ENCODE results near the gene AMELX.

The AMELX gene

GRCh38 chrX:11272863-11273262 is 20.4 kb upstream of the AMELX start:
- no peak for TF ChIP-seq CTCF (IDR thresholded peaks at IDR 0.05; ENCODE audit: low read depth, low read length)
- no peak overlapping the region for H3K4me3 ChIP-seq (ENCODE audit: low read depth, low read length)

- TF ChIP-seq CTCF (IDR thresholded peaks at IDR 0.05; ENCODE audit: low read depth, low read length) = no peak
- no peak overlapping the region for H3K4me3 ChIP-seq (ENCODE audit: low read depth, low read length)
These were observed 19.7 kb upstream of the AMELX start for GRCh38 chrX:11273544-11273943.

- no peak for TF ChIP-seq CTCF (IDR thresholded peaks at IDR 0.05; ENCODE audit: low read depth, low read length)
- no peak overlapping the region for H3K4me3 ChIP-seq (ENCODE audit: low read depth, low read length)
These were observed 11.2 kb upstream of the AMELX start for GRCh38 chrX:11282043-11282442.

GRCh38 chrX:11285651-11286050 is 7.6 kb upstream of the AMELX start:
- TF ChIP-seq CTCF (IDR thresholded peaks at IDR 0.05; ENCODE audit: low read depth, low read length) = no peak
- H3K4me3 ChIP-seq (ENCODE audit: low read depth, low read length) = no peak overlapping the region

- no peak for TF ChIP-seq CTCF (IDR thresholded peaks at IDR 0.05; ENCODE audit: low read depth, low read length)
- H3K4me3 ChIP-seq (ENCODE audit: low read depth, low read length) = no peak overlapping the region
These were observed 5.7 kb upstream of the AMELX start for GRCh38 chrX:11287505-11287904.

- TF ChIP-seq CTCF (IDR thresholded peaks at IDR 0.05; ENCODE audit: low read depth, low read length) = no peak
These were observed 2.7 kb upstream of the AMELX start for GRCh38 chrX:11290416-11291102.

GRCh38 chrX:11296051-11296450 is 2.8 kb downstream of the AMELX start:
- H3K4me3 ChIP-seq (ENCODE audit: low read depth, low read length) = no peak overlapping the region
- no peak for TF ChIP-seq CTCF (IDR thresholded peaks at IDR 0.05; ENCODE audit: low read depth, low read length)

More at GRCh38 chrX:11290416-11291102, 2.7 kb upstream of the AMELX start:
- no peak overlapping the region for H3K4me3 ChIP-seq (ENCODE audit: low read depth, low read length)

Data from WI38 (cell line).